Urinary bladder (tissue), 4 donors: ENCODE data around the gene ZCCHC14. TPM values are rescaled to one million over a fixed set of nuclear protein-coding genes. Genes with fewer than 3 reads are reported as not detected.
A peak's percentile ranks its signal among the peaks of the same experiment; 100 is the strongest.
"Not testable (repeated sequence)": the region's sequence is repeated elsewhere in the genome, so short reads cannot be mapped to it uniquely, and the experiment has no call there.

Experiments
- DNase-seq: peaks from one replicate; pipeline ENCODE4 v3.0.0-alpha.2; 2015; ENCODE audit errors: extremely low spot score
- H3K27ac ChIP-seq: one replicate; pipeline ENCODE4 v1.5.1; 2013; ENCODE audit warnings: low read depth, mild to moderate bottlenecking, moderate library complexity
- H3K36me3 ChIP-seq: one replicate; pipeline ENCODE4 v1.6.1; 2013; ENCODE audit warnings: mild to moderate bottlenecking, moderate library complexity; ENCODE audit not compliant: insufficient read depth
- H3K4me1 ChIP-seq: one replicate; pipeline ENCODE4 v1.6.1; 2013; ENCODE audit warnings: mild to moderate bottlenecking, moderate library complexity; ENCODE audit not compliant: insufficient read depth
- H3K4me3 ChIP-seq: one replicate; pipeline ENCODE4 v1.5.1; 2013; ENCODE audit warnings: low read depth, low read length
- WGBS: extraction: QIAGEN DNeasy Blood & Tissue Kit; methylation state at CpG from one replicate; pipeline ENCODE4 v1.1.7; 2013; 5-methylcytosine and 5-hydroxymethylcytosine counted together
- polyA plus RNA-seq: library from polyadenylated mRNA; stranded (reverse); fragments of 200-250 nt; gene quantifications from one replicate; pipeline ENCODE4 v1.2.3, GENCODE V29; 2013
- total RNA-seq: library from RNA; depleted of rRNA; stranded (reverse); fragments of >200 nt; gene quantifications from one replicate; pipeline ENCODE4 v1.2.3, GENCODE V29; 2014
- donor health status: healthy with polysubstance abuse.
- donor health status: healthy.

Gene ZCCHC14
- total and polyA plus RNA-seq, 2 donors: 16.6 to 36.1 TPM

DNA sequence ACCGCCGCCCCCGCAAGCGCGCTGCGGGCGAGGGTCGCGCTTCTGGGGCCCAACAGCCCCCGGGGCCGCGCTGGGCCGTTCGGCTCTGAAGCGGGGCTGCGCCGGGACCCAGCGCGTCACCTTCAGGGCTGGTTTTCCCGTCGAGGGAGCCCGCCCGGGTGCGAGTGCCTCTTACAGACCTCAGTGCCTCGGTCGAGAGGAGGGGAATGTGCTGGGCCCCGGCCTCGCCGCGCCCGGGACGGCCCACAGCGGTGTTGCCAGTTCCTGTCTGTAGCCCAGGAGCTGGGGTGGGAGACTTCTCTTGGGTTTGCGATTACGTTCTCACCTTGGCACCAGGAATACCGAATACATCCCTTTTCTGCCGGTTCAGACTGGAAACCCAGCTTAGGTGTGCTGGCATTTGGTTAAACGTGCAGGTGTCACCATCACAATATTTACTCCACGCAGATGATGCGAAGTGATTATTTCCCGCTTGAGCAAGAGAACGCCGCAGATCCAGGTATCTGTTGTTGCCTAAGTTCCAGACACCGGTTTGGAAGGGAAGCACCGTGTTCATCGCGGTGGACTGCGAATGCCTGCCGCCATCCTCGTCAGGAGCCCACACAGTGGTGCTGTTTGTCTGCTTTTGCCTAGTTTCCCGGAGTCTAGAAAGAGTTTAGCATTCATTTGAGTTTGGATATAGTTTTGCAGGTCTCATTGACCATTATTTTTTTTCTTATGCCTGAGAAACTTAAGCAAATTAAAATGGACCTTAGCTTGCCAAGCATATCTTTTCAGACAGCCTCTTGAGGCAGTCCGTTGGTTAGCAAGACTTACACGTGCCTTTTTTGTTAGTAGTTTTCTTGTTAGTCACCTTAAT is 99.8 kb downstream of the ZCCHC14 start:
- 2% methylated on average over 53 of the region's 53 CpGs for WGBS
- no peak for DNase-seq
- Histone ChIP-seq H3K27ac (peak overlapping the region; percentile 96), H3K4me3 (peak overlapping the region; percentile 95), H3K4me1 (no peaks in the 10 kb centered on the region), H3K36me3 (no peaks in the 10 kb centered on the region)

DNA sequence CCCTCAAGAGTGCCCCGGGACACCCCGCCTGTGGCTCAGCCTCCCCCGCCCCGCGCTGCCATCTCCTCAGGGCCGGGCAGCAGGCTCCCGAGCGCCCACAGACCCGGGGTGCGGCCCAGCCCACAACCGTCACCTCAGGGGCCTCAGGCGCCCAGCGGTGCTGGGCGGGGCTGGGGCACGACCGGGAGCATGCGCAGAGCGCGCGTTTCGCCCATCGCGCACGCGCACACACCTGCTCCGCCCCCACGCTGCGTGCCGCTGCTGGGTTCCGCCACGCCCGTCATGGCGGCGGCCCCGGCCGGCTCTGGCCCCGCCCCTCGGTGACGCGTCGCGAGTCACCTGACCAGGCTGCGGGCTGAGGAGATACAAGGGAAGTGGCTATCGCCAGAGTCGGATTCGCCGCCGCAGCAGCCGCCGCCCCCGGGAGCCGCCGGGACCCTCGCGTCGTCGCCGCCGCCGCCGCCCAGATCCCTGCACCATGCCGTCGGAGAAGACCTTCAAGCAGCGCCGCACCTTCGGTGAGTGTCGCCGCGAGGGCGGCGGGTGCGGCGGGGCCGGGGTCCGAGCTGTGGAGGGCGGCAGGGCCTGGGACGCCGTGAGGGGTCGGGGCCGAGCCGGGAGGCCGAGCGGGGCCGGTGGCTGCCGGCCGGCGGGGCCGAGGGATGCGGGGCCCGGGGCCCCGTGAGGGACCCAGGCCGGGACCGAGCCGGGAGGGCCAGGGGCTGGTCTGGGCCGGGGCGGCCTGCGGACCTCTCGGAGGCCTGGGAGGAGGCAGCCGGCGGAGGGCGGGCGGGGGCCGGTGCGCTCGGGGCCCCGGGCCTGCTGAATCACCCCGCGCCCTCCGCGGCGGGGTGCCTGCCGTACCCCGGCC is 100.6 kb downstream of the ZCCHC14 start, which contains the start of gene MAP1LC3B:
TSS of gene MAP1LC3B (plus strand) at position 387 of the 871 bp plus-strand sequence. CDS start at position 479, 92 bp downstream.
- peak; percentile 81 for DNase-seq
- Histone ChIP-seq H3K36me3 (no peaks in the 10 kb centered on the region), H3K27ac (peak within 1 kb of the TSS; percentile 96), H3K4me1 (no peaks in the 10 kb centered on the region), H3K4me3 (peak within 1 kb of the TSS; percentile 95)
- under 1% methylated on average over 113 of the region's 113 CpGs for WGBS

DNA sequence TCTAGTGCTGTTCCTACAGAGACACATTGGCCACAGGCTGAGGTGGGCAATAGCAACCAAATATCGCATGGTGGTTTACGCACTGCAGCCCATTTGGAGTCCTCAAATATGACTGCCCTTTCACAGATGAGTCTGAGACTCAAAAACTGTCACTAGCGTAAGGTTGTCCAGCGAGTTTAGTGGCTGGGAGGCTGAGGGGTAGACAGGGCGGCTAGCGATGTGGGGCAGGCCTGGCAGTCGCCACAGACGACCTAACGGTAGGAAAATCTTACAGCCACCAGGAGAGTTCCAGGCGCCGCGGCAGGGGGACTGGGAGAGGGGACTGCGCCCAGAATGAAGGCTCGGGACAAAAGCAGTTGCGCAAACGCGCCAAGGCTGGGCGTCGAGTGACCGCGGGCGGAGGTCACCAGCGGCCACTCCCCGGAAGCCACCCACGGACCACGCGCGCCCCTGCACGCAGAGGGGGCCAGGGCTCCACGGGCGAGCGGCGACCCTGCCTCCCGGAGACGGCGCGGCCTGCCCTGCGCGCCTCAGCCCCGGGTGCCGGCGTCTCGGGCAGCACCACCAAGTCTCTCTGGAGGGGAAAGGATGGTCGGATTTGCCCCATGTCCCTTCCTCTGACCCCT is 101.4 kb downstream of the ZCCHC14 start:
- H3K27ac ChIP-seq: peak overlapping the region; percentile 94
- 7% methylated on average over 44 of the region's 44 CpGs for WGBS
- H3K4me1 ChIP-seq: no peaks in the 10 kb centered on the region
- H3K4me3 ChIP-seq: peak overlapping the region; percentile 53
- H3K36me3 ChIP-seq: no peaks in the 10 kb centered on the region
- DNase-seq: no peak

DNA sequence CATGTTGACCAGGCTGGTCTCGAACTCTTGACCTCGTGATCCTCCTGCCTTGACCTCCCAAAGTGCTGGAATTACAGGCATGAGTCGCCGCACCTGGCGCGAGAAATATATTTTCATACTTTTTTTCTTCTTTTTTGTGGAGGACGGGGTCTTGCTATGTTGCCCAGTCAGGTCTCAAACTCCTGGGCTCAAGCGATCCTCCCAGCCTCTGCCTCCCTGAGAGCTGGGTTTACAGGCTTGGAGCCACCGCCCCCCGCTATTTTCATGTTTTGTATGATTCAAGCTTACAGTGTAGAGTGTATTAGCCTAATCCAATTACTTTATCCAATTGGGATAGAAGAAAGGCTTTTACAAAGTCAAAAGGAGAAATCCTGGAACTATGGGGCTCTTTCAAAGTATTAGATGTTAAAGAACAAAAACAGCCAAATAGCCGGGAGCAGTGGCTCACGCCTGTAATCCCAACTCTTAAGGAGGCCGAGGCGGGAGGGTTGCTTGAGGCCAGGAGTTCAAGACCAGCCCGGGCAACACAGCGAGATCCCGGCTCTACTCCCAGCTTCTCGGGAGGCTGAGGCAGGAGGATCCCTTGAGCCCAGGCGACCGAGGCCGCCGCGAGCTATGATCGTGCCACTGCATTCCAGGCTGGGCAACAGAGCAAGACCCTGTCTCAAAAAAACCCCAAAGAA is 102.0 kb downstream of the ZCCHC14 start:
- 96% methylated on average over 24 of the region's 24 CpGs for WGBS
- no peak for DNase-seq
- peak overlapping the region; percentile 94 for H3K27ac ChIP-seq
- H3K4me1 ChIP-seq: no peaks in the 10 kb centered on the region
- no peak overlapping the region for H3K4me3 ChIP-seq
- H3K36me3 ChIP-seq: no peaks in the 10 kb centered on the region

DNA sequence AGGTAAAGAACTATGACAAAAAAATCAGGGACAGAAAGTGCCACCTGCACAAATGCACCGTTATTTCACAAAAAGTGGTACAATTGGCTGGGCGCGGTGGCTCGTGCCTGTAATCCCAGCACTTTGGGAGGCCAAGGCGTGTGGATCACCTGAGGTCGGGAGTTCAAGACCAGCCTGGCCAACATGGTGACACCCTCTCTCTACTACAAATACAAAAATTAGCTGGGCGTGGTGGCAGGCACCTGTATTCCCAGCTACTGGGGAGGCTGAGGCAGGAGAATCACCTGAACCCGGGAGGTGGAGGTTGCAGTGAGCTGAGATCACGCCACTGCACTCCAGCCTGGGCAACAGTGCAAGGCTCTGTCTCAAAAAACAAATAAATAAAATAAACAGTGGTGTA is 102.9 kb downstream of the ZCCHC14 start:
- not testable (repeated sequence) for H3K4me3 ChIP-seq, H3K4me1 ChIP-seq, H3K27ac ChIP-seq, H3K36me3 ChIP-seq, DNase-seq
- WGBS: 97% methylated on average over 9 of the region's 9 CpGs

DNA sequence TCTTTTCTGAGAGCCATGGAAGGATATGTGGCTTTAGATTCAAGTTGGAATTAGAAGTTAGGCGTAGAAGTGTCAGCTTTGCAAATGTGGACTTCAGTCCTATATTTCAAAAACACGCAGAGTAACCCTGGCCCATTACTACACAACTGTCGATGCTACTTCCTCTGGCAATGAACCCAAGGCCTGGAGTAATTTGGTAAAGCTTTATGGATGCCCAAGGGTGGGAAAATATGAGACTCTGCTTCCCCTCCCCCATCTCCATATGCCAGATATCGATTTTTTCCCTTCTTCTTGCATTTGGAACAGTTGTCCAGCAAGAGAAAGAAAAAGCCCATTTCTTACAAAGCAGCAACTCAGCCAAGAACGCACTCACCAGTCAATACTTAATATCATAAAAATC is 103.6 kb downstream of the ZCCHC14 start:
- DNase-seq: no peak
- no peaks in the 10 kb centered on the region for H3K36me3 ChIP-seq
- H3K27ac ChIP-seq: no peak overlapping the region
- WGBS: 92% methylated on average over 5 of the region's 5 CpGs
- H3K4me3 ChIP-seq: no peak overlapping the region
- H3K4me1 ChIP-seq: no peaks in the 10 kb centered on the region

DNA sequence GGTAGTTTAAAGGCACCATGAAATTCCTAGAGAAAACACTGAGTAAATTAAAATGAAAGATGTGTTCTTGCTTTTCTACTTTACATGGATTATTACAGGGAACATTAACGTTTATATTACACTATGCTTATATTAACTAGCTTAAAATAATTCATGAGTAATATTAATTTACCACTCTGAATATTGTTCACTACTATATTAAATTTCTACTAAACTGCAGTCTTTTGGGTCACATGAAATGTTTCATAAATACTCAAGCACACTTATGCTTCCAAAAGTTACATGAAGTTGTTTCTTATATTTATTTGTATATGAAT is 104.0 kb downstream of the ZCCHC14 start:
- no peak for DNase-seq
- WGBS: 32% methylated on average over 1 of the region's 1 CpG
- no peaks in the 10 kb centered on the region for H3K4me1 ChIP-seq
- no peak overlapping the region for H3K27ac ChIP-seq
- no peaks in the 10 kb centered on the region for H3K36me3 ChIP-seq
- H3K4me3 ChIP-seq: no peak overlapping the region

DNA sequence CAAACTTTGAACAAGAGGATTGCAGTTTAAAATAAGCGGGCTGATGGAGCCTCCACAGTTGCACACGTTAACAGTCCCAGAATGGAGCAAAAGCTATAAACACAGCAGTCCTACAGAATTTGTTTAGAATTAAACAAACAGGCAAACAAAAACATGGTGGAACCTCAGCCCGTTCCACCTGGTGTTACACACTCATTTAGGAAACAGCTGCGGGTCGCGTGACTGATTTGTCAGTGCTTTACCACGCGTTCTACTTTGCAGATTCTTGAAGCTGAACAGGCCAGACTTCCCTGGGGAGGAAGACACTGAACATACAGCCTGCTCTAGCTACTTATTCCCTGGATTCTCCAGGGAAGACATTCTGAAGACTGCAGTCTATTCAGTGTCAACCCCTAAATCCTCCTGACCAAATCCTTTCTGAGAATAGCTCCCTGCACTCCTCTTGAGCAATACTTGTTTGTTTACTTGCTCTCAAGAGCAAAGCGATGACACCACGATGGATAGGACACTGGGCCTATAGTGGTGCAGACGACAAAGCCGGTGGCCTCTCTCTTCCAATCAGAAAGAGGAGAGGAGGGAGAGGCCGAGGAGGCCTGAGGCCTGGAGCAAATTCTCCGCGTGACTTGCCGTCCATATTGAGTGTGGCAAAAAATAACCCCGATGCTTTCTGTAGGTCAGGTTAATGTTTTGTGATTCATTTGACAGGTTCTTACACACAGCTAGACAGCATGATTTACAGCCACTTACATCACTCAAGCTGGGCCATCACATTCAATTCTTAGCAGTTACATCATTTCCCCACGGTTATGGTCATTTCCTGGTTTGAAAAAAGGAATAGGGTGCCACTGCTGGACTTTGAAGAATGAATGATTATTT is 104.6 kb downstream of the ZCCHC14 start:
- Histone ChIP-seq H3K36me3 (no peaks in the 10 kb centered on the region), H3K27ac (peak overlapping the region; percentile 82), H3K4me3 (no peak overlapping the region), H3K4me1 (no peaks in the 10 kb centered on the region)
- 7% methylated on average over 18 of the region's 18 CpGs for WGBS
- DNase-seq: peak; percentile 96

DNA sequence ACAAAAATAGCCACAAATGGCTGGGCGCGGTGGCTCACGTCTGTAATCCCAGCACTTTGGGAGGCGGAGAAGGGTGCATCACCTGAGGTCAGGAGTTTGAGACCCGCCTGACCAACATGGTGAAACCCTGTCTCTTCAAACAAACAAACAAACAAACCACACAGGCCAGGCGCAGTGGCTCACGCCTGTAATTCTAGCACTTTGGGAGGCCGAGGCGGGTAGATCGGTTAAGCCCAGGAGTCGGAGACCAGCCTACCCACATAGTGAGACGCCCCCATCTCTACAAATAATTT is 108.0 kb downstream of the ZCCHC14 start:
- WGBS: 84% methylated on average over 12 of the region's 12 CpGs
- not testable (repeated sequence) for H3K27ac ChIP-seq, H3K36me3 ChIP-seq, H3K4me1 ChIP-seq, DNase-seq
- H3K4me3 ChIP-seq: peak overlapping the region; percentile 94

DNA sequence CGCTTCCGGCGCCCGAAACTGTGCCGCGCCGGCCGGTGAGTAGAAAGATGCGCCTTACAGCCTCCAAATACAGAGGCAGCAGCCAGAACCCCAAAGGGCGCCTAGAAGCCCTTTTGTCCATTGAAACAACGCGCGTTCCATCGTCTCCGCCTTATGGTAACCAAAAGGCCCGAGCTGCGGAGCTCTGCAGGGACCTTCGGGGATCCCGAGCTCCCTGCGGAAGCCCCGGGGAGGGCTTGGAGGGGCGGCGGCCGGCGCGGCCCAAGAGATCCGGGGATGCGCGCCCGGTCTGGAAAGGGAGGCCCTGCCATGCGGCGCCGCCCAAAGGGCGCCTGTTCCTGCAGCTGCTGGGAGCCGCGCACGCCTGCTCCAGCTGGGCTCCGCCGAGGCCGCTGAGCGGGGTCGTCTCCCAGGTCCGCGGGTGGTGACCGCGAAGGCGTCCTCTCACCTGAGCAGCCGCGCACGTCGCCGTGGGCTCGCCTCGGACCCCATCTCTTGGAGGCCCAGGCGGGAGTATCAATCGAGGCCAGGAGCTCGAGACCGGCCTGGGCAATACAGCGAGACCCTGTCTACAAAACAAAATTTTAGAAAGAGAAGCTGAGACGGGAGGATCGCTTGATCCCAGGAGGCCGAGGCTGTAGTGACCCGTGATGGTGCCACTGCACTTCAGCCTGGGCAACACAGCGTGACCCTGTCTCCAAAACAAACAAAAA is 108.5 kb downstream of the ZCCHC14 start:
- DNase-seq: no peak
- Histone ChIP-seq H3K4me3 (peak overlapping the region; percentile 94), H3K27ac (peak overlapping the region; percentile 83), H3K36me3 (no peaks in the 10 kb centered on the region), H3K4me1 (no peaks in the 10 kb centered on the region)
- WGBS: 5% methylated on average over 64 of the region's 64 CpGs

DNA sequence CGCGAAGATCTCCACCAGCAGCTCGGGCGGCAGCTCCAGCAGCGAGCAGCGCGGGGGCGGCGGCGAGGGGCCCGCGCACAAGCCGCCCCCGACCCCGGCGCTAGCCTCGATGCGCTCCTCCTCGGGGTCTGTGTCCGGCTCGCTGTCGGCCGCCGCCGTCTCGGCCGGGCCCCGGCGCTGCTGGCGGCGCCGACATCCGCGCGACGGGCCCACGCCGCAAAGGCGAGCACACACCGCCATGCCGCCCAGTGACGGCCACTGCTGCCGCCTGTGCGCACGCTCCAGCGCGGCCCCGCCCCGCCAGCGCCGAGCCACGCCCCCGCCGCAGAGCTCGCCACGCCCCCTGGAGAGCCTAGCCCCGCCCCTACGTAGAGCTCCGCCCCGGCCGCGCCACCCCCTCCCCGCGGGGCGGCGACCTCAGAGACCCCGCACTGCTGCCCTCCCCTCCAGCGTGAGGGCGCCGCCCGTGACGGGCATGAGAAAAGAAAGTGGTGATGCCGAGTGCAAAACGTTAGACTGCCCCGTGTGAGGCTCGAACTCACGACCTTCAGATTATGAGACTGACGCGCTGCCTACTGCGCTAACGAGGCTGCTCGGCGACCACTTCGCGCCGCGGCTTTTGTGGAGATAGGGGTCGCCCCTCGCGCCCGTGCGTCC is 109.2 kb downstream of the ZCCHC14 start, which contains the start of gene FBXO31:
TSS of gene FBXO31 (minus strand) at position 272 of the 657 bp plus-strand sequence. CDS start at position 240, 32 bp downstream.
- peak; percentile 83 for DNase-seq
- WGBS: under 1% methylated on average over 92 of the region's 92 CpGs
- Histone ChIP-seq H3K4me3 (peak within 1 kb of the TSS; percentile 94), H3K4me1 (no peaks in the 10 kb centered on the region), H3K36me3 (no peaks in the 10 kb centered on the region), H3K27ac (peak within 1 kb of the TSS; percentile 83)
